GM21723 (cell line): ENCODE data around the gene KCNE4.

Source experiments
- ATAC-seq: cut with Tn5 transposase; IDR thresholded peaks from one replicate; pipeline ENCODE4 v1.9.1; 2021; ENCODE audit warnings: mild to moderate bottlenecking, moderate library complexity; ENCODE audit not compliant: unreplicated experiment

KCNE4 gene

GRCh38 chr2:223040527-223040926 lies 11.5 kb upstream of the KCNE4 start:
- ATAC-seq, result no peak

- ATAC-seq, result no peak
Observed at GRCh38 chr2:223041527-223042109, 10.4 kb upstream of the KCNE4 start.

GRCh38 chr2:223042284-223042683 lies 9.7 kb upstream of the KCNE4 start:
- no peak for ATAC-seq

- ATAC-seq, result no peak
Observed at GRCh38 chr2:223042704-223043118, 9.3 kb upstream of the KCNE4 start.

- no peak for ATAC-seq
Observed at GRCh38 chr2:223043164-223043941, 8.6 kb upstream of the KCNE4 start.

- no peak for ATAC-seq
Observed at GRCh38 chr2:223044092-223044836, 7.7 kb upstream of the KCNE4 start.

- ATAC-seq, result no peak
Observed at GRCh38 chr2:223044916-223045700, 6.9 kb upstream of the KCNE4 start.

- ATAC-seq, result no peak
Observed at GRCh38 chr2:223046470-223047040, 5.4 kb upstream of the KCNE4 start.

GRCh38 chr2:223047260-223047761 lies 4.7 kb upstream of the KCNE4 start:
- no peak for ATAC-seq

- ATAC-seq, result peak; percentile 54
Observed at GRCh38 chr2:223048519-223048918, 3.5 kb upstream of the KCNE4 start.

GRCh38 chr2:223049356-223049755 lies 2.6 kb upstream of the KCNE4 start:
- no peak for ATAC-seq

GRCh38 chr2:223050188-223050587 lies 1.8 kb upstream of the KCNE4 start:
- ATAC-seq, result no peak

GRCh38 chr2:223050900-223051504 lies 988 bp upstream of the KCNE4 start:
- no peak for ATAC-seq

- ATAC-seq, result no peak
Observed at GRCh38 chr2:223052548-223053483, 826 bp downstream of the KCNE4 start.

GRCh38 chr2:223053484-223054192 lies 1.6 kb downstream of the KCNE4 start:
- no peak for ATAC-seq

- ATAC-seq, result no peak
Observed at GRCh38 chr2:223054193-223054781, 2.3 kb downstream of the KCNE4 start.

GRCh38 chr2:223055140-223055539 lies 3.1 kb downstream of the KCNE4 start:
- no peak for ATAC-seq

GRCh38 chr2:223055836-223056235 lies 3.8 kb downstream of the KCNE4 start:
- ATAC-seq, result no peak
